ENCODE measurements around the gene TMEM170A. TPM values are rescaled to one million over a fixed set of nuclear protein-coding genes. Genes with fewer than 3 reads are reported as not detected.

Gene TMEM170A
- total RNA-seq, 2 donors from 2014 or later, result 72.7 to 74.8 TPM

DNA sequence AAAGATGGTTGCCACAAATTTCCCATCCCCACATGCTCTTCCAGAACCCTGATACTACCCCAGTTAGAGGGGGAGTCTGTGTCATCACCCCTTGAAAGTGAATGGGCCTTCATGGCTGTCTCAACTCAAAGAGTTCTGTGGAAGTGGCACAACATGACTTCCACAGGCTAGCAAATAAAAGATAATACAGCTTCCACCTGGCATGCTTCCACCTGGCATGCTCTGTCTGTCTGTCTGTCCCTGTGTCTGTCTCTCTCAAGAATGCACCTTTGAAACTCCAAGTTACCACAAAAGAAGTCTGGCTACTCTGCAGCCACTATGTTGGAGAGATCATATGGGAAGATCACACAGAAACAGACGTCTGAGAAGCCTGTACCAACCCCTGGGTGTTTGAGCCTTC is 66.2 kb downstream of the TMEM170A start:
- Histone ChIP-seq H3K36me3 (ENCODE audit: control insufficient read depth, insufficient read depth, low read length) (peaks cover 34% of the 10 kb centered on the region), H3K4me1 (ENCODE audit: control insufficient read depth, insufficient read depth, low read length) (no peaks in the 10 kb centered on the region), H3K9ac (ENCODE audit: extremely low read depth, low read length, poor library complexity, severe bottlenecking) (no peak overlapping the region), H3K27me3 (ENCODE audit: control insufficient read depth, insufficient read depth, low read length, poor library complexity, severe bottlenecking) (no peaks in the 10 kb centered on the region), H3K27ac (ENCODE audit: low read depth, low read length) (no peak overlapping the region), H3K9me3 (ENCODE audit: control insufficient read depth, low read length) (no peaks in the 10 kb centered on the region), H3K4me3 (ENCODE audit: low read length) (no peak overlapping the region)
- TF ChIP-seq, protein P1, sequence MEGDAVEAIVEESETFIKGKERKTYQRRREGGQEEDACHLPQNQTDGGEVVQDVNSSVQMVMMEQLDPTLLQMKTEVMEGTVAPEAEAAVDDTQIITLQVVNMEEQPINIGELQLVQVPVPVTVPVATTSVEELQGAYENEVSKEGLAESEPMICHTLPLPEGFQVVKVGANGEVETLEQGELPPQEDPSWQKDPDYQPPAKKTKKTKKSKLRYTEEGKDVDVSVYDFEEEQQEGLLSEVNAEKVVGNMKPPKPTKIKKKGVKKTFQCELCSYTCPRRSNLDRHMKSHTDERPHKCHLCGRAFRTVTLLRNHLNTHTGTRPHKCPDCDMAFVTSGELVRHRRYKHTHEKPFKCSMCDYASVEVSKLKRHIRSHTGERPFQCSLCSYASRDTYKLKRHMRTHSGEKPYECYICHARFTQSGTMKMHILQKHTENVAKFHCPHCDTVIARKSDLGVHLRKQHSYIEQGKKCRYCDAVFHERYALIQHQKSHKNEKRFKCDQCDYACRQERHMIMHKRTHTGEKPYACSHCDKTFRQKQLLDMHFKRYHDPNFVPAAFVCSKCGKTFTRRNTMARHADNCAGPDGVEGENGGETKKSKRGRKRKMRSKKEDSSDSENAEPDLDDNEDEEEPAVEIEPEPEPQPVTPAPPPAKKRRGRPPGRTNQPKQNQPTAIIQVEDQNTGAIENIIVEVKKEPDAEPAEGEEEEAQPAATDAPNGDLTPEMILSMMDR (conservative IDR thresholded peaks at IDR 0.05), result no peak
- H3K27ac Mint-ChIP-seq, result no peak overlapping the region
- WGBS, 2 experiments (ENCODE audit: insufficient coverage in 1 of 2, insufficient read length in 1 of 2), result 71 to 92% methylated on average over 1 of the region's 1 CpG
- no peak overlapping the region for H3K4me3 Mint-ChIP-seq
- no peaks in the 10 kb centered on the region for H3K27me3 Mint-ChIP-seq (ENCODE audit: insufficient read depth)
- no peaks in the 10 kb centered on the region for H3K9me3 Mint-ChIP-seq
- no peak for DNase-seq
- peaks cover 4% of the 10 kb centered on the region for H3K4me1 Mint-ChIP-seq
- peaks cover 37% of the 10 kb centered on the region for H3K36me3 Mint-ChIP-seq (ENCODE audit: low read depth)

GRCh38 chr16:75394941-75395340 is 69.5 kb downstream of the TMEM170A start:
- peaks cover 52% of the 10 kb centered on the region for H3K36me3 Mint-ChIP-seq (ENCODE audit: low read depth)
- H3K27ac Mint-ChIP-seq, result no peak overlapping the region
- Histone ChIP-seq H3K4me3 (ENCODE audit: low read length) (no peak overlapping the region), H3K27ac (ENCODE audit: low read depth, low read length) (no peak overlapping the region), H3K9ac (ENCODE audit: extremely low read depth, low read length, poor library complexity, severe bottlenecking) (no peak overlapping the region), H3K27me3 (ENCODE audit: control insufficient read depth, insufficient read depth, low read length, poor library complexity, severe bottlenecking) (no peaks in the 10 kb centered on the region), H3K4me1 (ENCODE audit: control insufficient read depth, insufficient read depth, low read length) (no peaks in the 10 kb centered on the region), H3K36me3 (ENCODE audit: control insufficient read depth, insufficient read depth, low read length) (peaks cover 47% of the 10 kb centered on the region), H3K9me3 (ENCODE audit: control insufficient read depth, low read length) (no peaks in the 10 kb centered on the region)
- TF ChIP-seq, protein P1 (conservative IDR thresholded peaks at IDR 0.05), result no peak
- H3K9me3 Mint-ChIP-seq, result no peaks in the 10 kb centered on the region
- H3K4me1 Mint-ChIP-seq, result peaks cover 4% of the 10 kb centered on the region
- H3K27me3 Mint-ChIP-seq (ENCODE audit: insufficient read depth), result no peaks in the 10 kb centered on the region
- WGBS, 2 experiments (ENCODE audit: insufficient coverage in 1 of 2, insufficient read length in 1 of 2), result 93 to 97% methylated on average over 5 of the region's 5 CpGs
- no peak overlapping the region for H3K4me3 Mint-ChIP-seq
- no peak for DNase-seq

Other genes starting within 250 kb of the TMEM170A start
- not detected for gene CTRB1, start 245.7 kb downstream of the TMEM170A start, total RNA-seq
- gene BCAR1, start 213.1 kb downstream of the TMEM170A start, total RNA-seq, result 10 to 100 TPM; 56.2 to 74.3 TPM
- 100 to 1,000 TPM in 1 of 2 donors, 10 to 100 TPM in 1; 88.7 to 117 TPM for gene CFDP1, start 31.2 kb downstream of the TMEM170A start, total RNA-seq
- 10 to 100 TPM; 13.5 to 15.9 TPM for gene CHST6, start 30.8 kb upstream of the TMEM170A start, total RNA-seq
- gene CHST5, start 71.4 kb upstream of the TMEM170A start, total RNA-seq, result 1 to 10 TPM in 1 of 2 donors, under 1 TPM in 1; 0.26 to 1.1 TPM
- gene TMEM231, start 91.6 kb upstream of the TMEM170A start, total RNA-seq, result 10 to 100 TPM; 11.9 to 15.7 TPM
- gene GABARAPL2, start 101.7 kb upstream of the TMEM170A start, total RNA-seq, result 10 to 100 TPM; 72.8 to 78.5 TPM
- 10 to 100 TPM; 50.1 to 54.9 TPM for gene ADAT1, start 158.6 kb upstream of the TMEM170A start, total RNA-seq
- 100 to 1,000 TPM; 141 to 168 TPM for gene KARS1, start 183.0 kb upstream of the TMEM170A start, total RNA-seq
- gene TERF2IP, start 183.1 kb upstream of the TMEM170A start, total RNA-seq, result 10 to 100 TPM; 20.0 to 23.4 TPM
- gene CPHXL2, start 212.3 kb upstream of the TMEM170A start, total RNA-seq, result not detected
- gene DUXB, start 236.8 kb upstream of the TMEM170A start, total RNA-seq, result not detected

All from endodermal cell (in vitro differentiated cells).